ENCODE results near the gene TFDP1. TPM values are rescaled to one million over a fixed set of nuclear protein-coding genes. Genes with fewer than 3 reads are reported as not detected.

The TFDP1 gene
- total RNA-seq, 4 donors from 2014 or later, result 55.7 to 82.1 (median 59.5) TPM

DNA sequence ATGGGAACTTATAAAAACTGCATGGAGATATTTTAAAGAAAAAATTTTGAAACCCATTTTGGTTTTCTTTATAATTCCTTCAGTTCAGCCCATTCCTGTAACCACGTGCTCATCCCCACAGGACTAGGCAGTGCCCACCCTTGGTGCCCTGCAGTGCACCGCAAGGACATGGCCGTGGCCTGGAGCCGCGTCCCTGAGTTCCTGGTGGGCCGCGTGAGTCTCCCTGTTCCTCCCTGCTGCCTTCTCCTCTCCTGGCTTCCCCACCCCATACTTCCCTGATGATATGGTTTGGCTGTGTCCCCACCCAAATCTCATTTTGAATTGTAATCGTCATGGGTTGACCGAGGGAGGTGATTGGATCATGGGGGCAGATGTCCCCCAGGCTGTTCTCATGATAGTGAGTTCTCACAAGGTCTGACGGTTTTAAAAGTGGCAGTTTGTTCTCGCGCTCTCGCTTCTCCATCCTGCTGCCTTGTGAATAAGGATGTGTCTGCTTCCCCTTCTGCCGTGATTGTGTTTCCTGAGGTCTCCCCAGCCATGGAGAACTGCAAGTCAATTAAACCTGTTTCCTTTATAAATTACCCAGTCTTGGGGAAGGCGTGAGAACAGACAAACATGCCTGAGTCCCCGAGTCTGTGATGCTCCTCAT, 31.6 kb upstream of the TFDP1 start:
- no peak overlapping the region for H3K4me3 ChIP-seq
- H3K27me3 ChIP-seq, result no peaks in the 10 kb centered on the region
- TF ChIP-seq, protein P1, sequence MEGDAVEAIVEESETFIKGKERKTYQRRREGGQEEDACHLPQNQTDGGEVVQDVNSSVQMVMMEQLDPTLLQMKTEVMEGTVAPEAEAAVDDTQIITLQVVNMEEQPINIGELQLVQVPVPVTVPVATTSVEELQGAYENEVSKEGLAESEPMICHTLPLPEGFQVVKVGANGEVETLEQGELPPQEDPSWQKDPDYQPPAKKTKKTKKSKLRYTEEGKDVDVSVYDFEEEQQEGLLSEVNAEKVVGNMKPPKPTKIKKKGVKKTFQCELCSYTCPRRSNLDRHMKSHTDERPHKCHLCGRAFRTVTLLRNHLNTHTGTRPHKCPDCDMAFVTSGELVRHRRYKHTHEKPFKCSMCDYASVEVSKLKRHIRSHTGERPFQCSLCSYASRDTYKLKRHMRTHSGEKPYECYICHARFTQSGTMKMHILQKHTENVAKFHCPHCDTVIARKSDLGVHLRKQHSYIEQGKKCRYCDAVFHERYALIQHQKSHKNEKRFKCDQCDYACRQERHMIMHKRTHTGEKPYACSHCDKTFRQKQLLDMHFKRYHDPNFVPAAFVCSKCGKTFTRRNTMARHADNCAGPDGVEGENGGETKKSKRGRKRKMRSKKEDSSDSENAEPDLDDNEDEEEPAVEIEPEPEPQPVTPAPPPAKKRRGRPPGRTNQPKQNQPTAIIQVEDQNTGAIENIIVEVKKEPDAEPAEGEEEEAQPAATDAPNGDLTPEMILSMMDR (IDR thresholded peaks at IDR 0.05), result no peak
- peaks cover 0 to 10% (median 0%) of the 10 kb centered on the region in 3 donors for H3K4me1 ChIP-seq
- DNase-seq, result no peak
- WGBS, 2 donors, result 77 to 85% methylated on average over 15 to 16 of the region's 16 CpGs
- peaks cover 0 to 57% (median 10%) of the 10 kb centered on the region in 3 donors for H3K36me3 ChIP-seq
- peak overlapping the region in 2 of 4 donors; percentile 34 to 50 for H3K27ac ChIP-seq
- no peaks in the 10 kb centered on the region for H3K9me3 ChIP-seq
- intact Hi-C loops (cut with DNase I), result no loop called here

DNA sequence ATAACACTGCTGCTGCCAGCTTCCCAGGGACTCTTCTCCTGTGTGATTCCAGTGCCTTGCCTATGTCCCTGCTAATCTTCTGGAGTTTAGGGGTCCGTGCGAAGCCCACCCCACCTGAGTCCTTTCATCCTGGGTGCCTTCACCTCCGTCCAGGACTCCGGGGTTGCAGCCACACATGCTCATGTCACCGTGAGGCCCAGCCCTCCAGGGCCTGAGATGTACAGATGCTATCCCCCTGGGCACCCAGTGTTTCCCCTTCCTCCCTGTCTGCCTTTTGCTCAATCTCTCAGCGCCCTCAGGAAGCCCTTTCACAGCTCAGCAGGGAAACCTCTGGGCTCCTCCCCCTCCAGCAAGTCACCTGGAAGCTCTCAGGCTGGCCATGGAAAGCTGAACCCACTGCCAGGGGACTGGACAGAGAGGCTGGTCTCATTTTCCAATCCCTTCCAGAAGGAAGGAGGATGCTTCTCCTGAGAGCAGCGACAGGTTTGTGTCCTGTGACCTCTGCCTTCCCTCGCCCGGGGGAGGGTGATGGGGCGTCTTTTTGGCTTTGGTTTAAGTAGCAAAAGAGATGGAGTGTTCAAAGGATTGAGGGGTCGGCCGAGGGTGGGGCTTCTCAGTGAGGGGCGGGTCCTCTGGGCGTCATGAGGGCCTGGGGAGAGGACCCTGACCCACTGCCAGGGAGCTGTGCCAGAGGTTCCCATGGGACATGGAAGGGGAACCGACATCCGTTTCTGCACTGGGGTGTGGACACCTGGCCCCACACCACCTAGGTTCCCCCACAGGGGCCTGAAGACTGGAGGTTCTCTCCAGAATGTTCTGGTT, 30.8 kb upstream of the TFDP1 start:
- 85 to 88% methylated on average over 8 of the region's 16 CpGs for WGBS, 2 donors

DNA sequence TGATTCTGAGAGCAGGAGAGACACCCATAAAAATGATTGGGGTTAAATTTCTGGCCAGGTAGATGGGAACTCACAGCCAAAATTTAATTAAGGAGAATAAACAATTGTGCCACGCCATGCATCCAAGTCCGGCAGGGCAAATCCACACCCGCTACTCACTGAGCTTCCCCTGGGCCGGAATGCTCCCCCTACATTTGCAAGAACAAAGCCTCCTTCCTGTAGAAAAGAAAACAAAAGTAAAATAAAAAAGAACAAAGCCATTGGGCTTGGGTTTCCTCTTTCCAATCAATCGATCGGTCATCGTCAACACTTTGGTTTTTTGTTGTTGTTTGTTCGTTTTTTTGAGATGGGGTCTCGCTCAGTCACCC, 30.2 kb upstream of the TFDP1 start:
- no peak for DNase-seq
- intact Hi-C loops (cut with DNase I), result no loop called here
- Histone ChIP-seq H3K27ac (no peak overlapping the region), H3K4me1 (no peaks in the 10 kb centered on the region), H3K36me3 (peaks cover 0 to 45% (median 10%) of the 10 kb centered on the region in 3 donors), H3K4me3 (no peak overlapping the region), H3K9me3 (no peaks in the 10 kb centered on the region), H3K27me3 (no peaks in the 10 kb centered on the region)
- no peak for TF ChIP-seq POLR2A (IDR thresholded peaks at IDR 0.05)
- WGBS, 2 donors, result 80 to 92% methylated on average over 9 of the region's 9 CpGs

More for the DNA sequence above, 30.8 kb upstream of the TFDP1 start:
- intact Hi-C loops (cut with DNase I), result no loop called here
- TF ChIP-seq, protein P1 (IDR thresholded peaks at IDR 0.05), result no peak
- no peak for TF ChIP-seq POLR2A (IDR thresholded peaks at IDR 0.05)
- Histone ChIP-seq H3K36me3 (peaks cover 0 to 51% (median 10%) of the 10 kb centered on the region in 3 donors), H3K4me1 (peaks cover 0 to 2% (median 0%) of the 10 kb centered on the region in 3 donors), H3K9me3 (no peaks in the 10 kb centered on the region), H3K27me3 (no peaks in the 10 kb centered on the region), H3K4me3 (no peak overlapping the region), H3K27ac (peak overlapping the region in 1 of 4 donors; percentile 16)
- DNase-seq, result no peak

DNA sequence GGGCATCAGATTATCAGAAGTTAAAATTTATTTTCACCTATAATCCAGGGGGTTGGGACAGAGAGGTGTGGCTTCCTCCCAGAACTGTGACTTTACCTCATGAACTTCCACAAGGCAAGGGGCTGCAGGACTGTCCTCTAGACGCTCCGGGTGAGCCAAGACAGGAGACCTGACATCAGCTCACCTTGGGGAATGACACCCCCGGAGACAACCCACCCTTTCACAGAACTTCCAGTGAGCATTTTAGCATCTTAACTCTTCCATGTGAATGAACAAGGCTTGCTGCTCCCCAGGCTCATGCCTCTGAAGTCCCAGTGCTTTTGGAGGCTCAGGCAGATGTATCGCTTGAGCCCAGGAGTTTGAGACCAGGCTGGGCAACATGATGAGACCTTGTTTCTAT, 29.4 kb upstream of the TFDP1 start:
- H3K27ac ChIP-seq, result no peak overlapping the region
- TF ChIP-seq, protein P1 (IDR thresholded peaks at IDR 0.05), result no peak
- no peak for TF ChIP-seq POLR2A (IDR thresholded peaks at IDR 0.05)
- intact Hi-C loops (cut with DNase I), result no loop called here
- H3K4me3 ChIP-seq, result no peak overlapping the region
- WGBS, 2 donors, result 95 to 97% methylated on average over 3 of the region's 4 CpGs
- DNase-seq, result no peak
- no peaks in the 10 kb centered on the region for H3K27me3 ChIP-seq
- H3K9me3 ChIP-seq, result no peaks in the 10 kb centered on the region
- peaks cover 0 to 40% (median 10%) of the 10 kb centered on the region in 3 donors for H3K36me3 ChIP-seq
- no peaks in the 10 kb centered on the region for H3K4me1 ChIP-seq

DNA sequence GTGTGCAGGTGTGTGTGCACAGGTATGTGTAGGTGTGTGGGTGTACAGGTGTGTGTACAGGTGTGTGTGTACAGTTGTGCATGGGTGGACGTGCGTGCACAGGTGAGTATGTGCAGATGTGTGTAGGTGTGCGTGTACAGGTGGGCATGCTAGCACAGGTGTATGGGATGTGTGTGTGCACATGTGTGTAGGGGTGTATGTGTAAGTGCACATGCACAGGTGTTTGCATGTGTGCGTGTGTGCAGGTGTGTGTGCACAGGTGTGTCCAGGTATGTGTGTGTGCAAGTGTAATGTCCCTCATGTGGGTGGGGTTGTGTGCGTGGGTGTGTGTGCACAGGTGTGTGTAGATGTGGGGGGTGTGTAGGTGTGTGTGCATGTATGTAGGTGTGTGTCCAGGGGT, 27.5 kb upstream of the TFDP1 start:
- no peak for DNase-seq
- Histone ChIP-seq H3K27me3 (no peaks in the 10 kb centered on the region), H3K36me3 (peaks cover 0 to 22% (median 0%) of the 10 kb centered on the region in 3 donors), H3K9me3 (no peaks in the 10 kb centered on the region), H3K27ac (no peak overlapping the region), H3K4me1 (no peaks in the 10 kb centered on the region), H3K4me3 (no peak overlapping the region)
- 90 to 92% methylated on average over 5 of the region's 5 CpGs for WGBS, 2 donors
- intact Hi-C loops (cut with DNase I), result no loop called here
- no peak for TF ChIP-seq POLR2A (IDR thresholded peaks at IDR 0.05)
- TF ChIP-seq, protein P1 (IDR thresholded peaks at IDR 0.05), result no peak
